GM12891 (cell line): ENCODE measurements around the gene PSMB2.

ENCODE experiments used
- DNase-seq: peaks from one replicate; pipeline ENCODE4 v3.0.0; 2011; ENCODE audit warnings: low spot score; ENCODE audit not compliant: insufficient read length
- FAIRE-seq: peaks from 2 replicates; lab custom pipeline; 2011; peaks lifted over from hg19 to GRCh38; lab: Jason Lieb, UNC
- PAX5 ChIP-seq: IDR thresholded peaks from 2 replicates; pipeline ENCODE4 v1.6.1; 2011; ENCODE audit warnings: low read length, moderate library complexity, mild to moderate bottlenecking; ENCODE audit not compliant: insufficient read depth, severe bottlenecking
- POLR2A ChIP-seq: IDR thresholded peaks from 2 replicates; pipeline ENCODE4 v1.6.1; 2011; ENCODE audit warnings: low read depth, low read length, control low read depth
- POLR2AphosphoS5 ChIP-seq: IDR thresholded peaks from 2 replicates; pipeline ENCODE4 v1.6.1; 2011; ENCODE audit warnings: low read depth, low read length, control low read depth
- POU2F2 ChIP-seq: IDR thresholded peaks from 2 replicates; pipeline ENCODE4 v1.6.1; 2011; ENCODE audit warnings: low read depth, mild to moderate bottlenecking, control low read depth, low read length, moderate library complexity
- SPI1 ChIP-seq: IDR thresholded peaks from 2 replicates; pipeline ENCODE4 v1.6.1; 2011; ENCODE audit warnings: low read depth, low read length, control low read depth
- TAF1 ChIP-seq: IDR thresholded peaks from 2 replicates; pipeline ENCODE4 v1.6.1; 2011; ENCODE audit warnings: low read depth, low read length, control low read depth

Gene PSMB2

GRCh38 chr1:35564884-35565741 is 76.2 kb downstream of the PSMB2 start:
- FAIRE-seq = no peak
- no peak for TF ChIP-seq SPI1
- no peak for TF ChIP-seq PAX5
- TF ChIP-seq POLR2A = no peak
- no peak for TF ChIP-seq TAF1
- TF ChIP-seq POU2F2 = no peak
- no peak for TF ChIP-seq POLR2AphosphoS5
- no peak for DNase-seq

GRCh38 chr1:35564037-35564883 is 77.1 kb downstream of the PSMB2 start:
- FAIRE-seq (peak; percentile 95), DNase-seq (peak; percentile 78)
- no peak for TF ChIP-seq POU2F2
- TF ChIP-seq SPI1 = no peak
- TF ChIP-seq TAF1 = no peak
- TF ChIP-seq PAX5 = no peak
- no peak for TF ChIP-seq POLR2A
- TF ChIP-seq POLR2AphosphoS5 = no peak

GRCh38 chr1:35563166-35563565 is 78.2 kb downstream of the PSMB2 start:
- DNase-seq (no peak), FAIRE-seq (no peak)
- no peak for TF ChIP-seq POLR2A
- no peak for TF ChIP-seq SPI1
- no peak for TF ChIP-seq PAX5
- TF ChIP-seq POLR2AphosphoS5 = no peak
- no peak for TF ChIP-seq TAF1
- no peak for TF ChIP-seq POU2F2

GRCh38 chr1:35561972-35562680 is 79.2 kb downstream of the PSMB2 start:
- no peak for TF ChIP-seq PAX5
- TF ChIP-seq POU2F2 = no peak
- DNase-seq (no peak), FAIRE-seq (no peak)

DNA sequence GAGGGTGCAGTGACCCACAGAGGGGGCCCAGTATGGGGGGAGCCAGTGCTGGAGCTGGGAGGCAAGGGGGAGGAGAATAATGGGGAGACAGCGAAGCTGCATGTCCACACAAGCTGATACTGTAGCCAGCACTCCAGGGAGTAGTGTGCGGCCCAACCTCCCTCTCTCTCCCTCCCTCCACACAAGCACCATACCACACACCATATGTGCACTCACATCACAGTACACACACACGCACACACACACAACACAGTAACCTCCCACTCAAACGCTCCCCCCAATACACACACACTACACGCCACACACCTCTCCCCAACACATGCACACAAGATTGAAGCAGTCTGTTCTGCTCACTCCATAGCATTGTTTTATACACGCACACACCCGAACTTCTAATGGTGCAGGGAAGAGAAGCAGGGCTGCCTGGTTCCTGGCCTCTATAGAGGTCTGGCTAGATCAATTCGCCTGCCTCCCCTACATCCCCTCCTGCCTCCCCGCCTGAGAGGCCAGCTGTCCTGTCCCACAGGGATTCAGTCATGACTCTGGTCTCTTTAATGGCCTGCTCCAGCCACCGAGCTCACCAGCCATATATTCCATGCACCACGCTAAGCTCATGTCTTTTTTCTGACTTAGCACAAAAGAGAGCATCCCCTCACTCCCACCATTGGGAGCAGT is 79.9 kb downstream of the PSMB2 start:
- no peak for DNase-seq
- peak; percentile 55 for FAIRE-seq
- TF ChIP-seq PAX5 (no peak), POLR2AphosphoS5 (0 out of 2 replicates have a peak, but pooled peaks have one; percentile 24)

DNA sequence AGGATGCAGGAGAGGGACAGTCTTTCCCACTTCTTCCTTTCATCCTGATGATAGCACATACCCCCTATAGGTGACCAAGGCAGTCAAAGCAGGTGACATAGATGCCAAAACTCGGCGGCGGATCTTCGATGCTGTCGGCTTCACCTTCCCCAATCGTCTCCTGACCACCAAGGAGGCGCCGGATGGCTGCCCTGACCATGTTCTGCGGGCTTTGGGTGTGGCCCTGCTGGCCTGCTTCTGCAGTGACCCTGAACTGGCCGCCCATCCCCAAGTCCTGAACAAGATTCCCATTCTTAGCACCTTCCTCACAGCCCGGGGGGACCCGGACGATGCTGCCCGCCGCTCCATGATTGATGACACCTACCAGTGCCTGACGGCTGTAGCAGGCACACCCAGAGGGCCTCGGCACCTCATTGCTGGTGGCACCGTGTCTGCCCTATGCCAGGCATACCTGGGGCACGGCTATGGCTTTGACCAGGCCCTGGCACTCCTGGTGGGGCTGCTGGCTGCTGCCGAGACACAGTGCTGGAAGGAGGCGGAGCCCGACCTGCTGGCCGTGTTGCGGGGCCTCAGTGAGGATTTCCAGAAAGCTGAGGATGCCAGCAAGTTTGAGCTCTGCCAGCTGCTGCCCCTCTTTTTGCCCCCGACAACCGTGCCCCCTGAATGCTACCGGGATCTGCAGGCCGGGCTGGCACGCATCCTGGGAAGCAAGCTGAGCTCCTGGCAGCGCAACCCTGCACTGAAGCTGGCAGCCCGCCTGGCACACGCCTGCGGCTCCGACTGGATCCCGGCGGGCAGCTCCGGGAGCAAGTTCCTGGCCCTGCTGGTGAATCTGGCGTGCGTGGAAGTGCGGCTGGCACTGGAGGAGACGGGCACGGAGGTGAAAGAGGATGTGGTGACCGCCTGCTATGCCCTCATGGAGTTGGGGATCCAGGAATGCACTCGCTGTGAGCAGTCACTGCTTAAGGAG is 80.8 kb downstream of the PSMB2 start:
- DNase-seq = no peak
- FAIRE-seq = no peak
- TF ChIP-seq TAF1 (no peak), SPI1 (no peak), PAX5 (no peak), POLR2A (no peak), POLR2AphosphoS5 (no peak), POU2F2 (no peak)

DNA sequence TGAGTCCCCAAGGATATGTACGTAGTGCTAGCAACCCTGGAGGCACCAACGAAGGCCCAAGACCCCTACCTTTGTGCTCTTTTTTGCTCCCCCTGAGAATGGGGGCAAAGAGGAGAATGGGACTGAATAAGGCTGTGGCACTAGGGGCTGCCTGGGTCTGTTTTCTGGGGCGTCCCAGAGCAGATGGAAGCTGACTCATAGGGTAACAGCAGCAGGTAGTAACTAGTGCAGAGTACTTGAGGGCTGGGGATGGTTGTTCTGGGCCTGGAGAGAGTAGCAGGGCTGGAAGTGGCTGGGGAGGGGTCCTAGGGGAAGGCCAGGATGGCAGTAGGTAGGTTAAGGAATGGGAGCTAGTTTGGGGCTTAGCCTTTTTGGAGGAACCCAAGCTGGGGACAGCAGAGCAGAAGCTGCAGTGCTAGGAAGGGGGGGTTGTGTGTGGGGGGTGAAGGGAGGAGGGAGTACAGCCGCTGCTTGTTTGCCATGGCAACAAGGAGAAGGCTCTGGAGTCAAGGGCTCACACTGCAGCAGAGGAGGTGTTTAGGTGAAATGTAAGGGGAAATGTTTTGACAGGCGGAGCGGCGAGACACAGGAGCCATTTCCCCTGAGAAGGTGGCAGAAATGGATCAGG is 81.9 kb downstream of the PSMB2 start:
- TF ChIP-seq TAF1 = no peak
- TF ChIP-seq POLR2A = no peak
- TF ChIP-seq PAX5 = no peak
- TF ChIP-seq POU2F2 = no peak
- no peak for TF ChIP-seq SPI1
- no peak for TF ChIP-seq POLR2AphosphoS5
- FAIRE-seq = no peak
- no peak for DNase-seq
